GM19467 (cell line): ENCODE measurements around the gene COL1A1.

ENCODE experiments used
- ATAC-seq: cut with Tn5 transposase; IDR thresholded peaks from one replicate; pipeline ENCODE4 v1.9.1; 2021; ENCODE audit warnings: mild to moderate bottlenecking, moderate library complexity; ENCODE audit not compliant: unreplicated experiment

COL1A1 gene

GRCh38 chr17:50157891-50158290 lies 43.5 kb downstream of the COL1A1 start:
- ATAC-seq = no peak

DNA sequence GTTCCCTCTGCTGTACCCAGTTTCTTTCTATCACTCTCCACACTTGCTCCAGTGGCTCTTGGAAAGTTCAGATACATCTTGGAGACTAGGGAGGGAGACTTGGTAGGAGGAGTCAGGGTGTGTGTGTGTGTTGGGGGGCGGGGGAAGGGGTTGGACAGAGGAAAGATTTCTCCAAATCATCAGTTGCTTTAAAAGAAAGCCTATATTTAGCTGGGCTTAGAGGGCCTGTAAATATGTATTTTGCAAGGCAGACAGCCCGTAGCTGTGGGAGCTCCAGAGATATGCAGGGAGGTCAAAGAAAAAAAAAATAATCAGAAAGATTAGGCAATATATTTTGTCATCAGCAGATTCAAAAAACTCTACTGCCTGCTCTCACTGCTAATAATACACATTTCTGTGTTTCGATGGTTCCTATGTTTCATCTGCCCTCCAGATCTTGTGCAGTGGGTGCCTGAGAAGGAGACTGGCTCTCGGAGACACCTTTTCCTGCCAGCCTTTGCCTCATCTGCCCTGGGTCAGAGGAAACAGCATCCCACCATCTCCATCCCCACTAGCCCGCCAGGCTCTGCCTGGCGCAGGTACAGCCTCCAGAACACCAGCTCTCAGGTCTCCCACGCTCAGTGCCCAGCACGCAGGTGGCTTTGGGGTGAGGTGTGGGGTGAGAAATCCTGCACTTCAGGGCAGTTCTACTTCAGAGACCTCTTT lies 46.2 kb downstream of the COL1A1 start:
- no peak for ATAC-seq

GRCh38 chr17:50154604-50155003 lies 46.8 kb downstream of the COL1A1 start:
- no peak for ATAC-seq

DNA sequence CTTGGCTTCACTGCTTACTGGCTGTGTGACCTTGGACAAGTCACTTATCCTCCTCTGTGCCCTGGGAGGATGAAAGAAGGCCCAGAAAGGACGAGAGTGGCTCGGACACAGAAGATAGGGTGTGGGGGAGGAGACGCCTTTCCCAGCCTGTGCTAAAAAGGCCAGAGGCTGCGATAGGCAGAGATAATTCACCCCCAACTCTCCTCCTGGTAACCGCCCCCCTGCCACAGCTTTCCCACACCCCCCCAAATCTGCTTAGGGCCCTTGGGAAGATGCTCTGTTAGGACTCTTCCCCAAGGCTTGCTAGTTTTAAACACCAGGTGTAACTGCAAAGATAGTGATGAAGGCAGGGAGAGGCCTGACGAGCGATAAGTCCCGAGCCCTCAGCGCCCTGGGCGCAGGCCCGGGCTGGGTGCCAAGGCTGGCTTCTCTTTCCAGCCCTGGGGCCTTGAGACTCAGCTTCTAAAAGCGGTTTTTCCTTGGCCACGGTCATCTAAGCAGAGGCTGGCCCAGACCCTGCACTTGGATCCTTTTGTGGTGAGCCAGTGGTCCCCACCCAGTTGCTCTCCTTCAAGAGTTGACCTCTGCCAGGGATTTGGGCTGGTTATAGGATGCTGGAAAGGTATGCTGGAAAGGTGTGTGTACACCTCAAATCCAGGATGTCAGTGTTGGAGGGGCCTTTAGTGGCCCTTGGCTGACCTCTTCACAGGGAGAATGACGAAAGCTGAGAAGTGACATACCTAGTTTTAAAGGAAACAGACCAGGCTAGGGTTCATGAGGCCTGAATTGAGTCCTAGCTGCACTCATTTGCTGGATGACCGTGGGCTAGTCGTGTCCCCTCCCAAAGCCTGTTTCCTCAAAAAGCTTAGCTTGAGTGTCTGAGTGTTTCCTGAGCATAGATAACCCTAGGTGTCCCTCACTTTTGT lies 47.5 kb downstream of the COL1A1 start:
- ATAC-seq = no peak

- no peak for ATAC-seq
Observed at GRCh38 chr17:50152736-50153135, 48.7 kb downstream of the COL1A1 start.

- no peak for ATAC-seq
Observed at GRCh38 chr17:50151937-50152547, 49.4 kb downstream of the COL1A1 start.

DNA sequence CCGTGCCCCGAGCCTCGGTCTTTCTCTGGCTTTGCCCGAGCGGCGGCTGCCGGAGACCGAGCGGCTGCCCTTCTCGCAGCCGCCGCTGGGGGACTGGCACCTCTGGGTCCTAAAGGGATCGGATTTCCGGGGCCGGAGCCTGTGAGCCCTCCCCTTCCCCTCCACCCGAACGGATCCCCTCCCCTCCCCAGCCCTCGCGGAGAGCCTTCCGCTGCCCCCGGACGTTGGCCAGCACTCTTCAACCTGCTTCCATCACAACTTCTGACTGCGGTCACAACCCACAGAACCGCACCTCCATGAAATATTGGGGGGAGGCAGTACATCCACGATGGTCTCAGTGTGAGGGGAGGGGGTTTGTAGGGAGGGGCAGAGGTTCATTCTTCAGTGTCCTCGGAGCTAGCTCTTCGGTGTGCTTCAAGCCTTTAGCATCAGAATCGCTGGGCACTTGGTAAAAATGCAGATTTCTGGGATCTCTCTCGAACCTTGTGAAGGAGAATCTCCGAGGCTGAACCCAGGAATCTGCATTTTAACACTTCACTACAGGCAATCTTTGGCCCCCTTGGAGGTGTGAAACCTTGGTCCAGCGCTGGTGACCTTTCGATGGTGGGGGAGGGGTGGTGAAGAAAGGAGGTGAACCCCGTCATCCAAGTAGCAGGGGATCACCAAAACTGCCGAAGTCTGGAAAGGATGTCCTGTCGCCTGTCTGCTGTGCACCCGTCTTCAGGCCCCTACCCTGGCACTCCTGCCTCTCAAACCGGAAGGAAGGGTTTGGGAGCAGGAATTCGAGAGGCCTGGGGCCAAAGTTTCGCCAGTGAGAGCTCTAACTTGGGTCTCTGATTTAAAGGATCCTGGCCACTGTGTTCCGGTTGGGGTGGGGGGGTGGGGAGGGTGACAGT lies 50.1 kb downstream of the COL1A1 start:
- ATAC-seq = peak; percentile 36

- no peak for ATAC-seq
Observed at GRCh38 chr17:50150354-50151040, 50.9 kb downstream of the COL1A1 start, which contains the start of gene PPP1R9B. Gene PPP1R9B, minus strand, starts transcription at chr17:50150677. Its CDS starts 164 bp downstream, at chr17:50150513.

- no peak for ATAC-seq
Observed at GRCh38 chr17:50149417-50150353, 51.7 kb downstream of the COL1A1 start.

DNA sequence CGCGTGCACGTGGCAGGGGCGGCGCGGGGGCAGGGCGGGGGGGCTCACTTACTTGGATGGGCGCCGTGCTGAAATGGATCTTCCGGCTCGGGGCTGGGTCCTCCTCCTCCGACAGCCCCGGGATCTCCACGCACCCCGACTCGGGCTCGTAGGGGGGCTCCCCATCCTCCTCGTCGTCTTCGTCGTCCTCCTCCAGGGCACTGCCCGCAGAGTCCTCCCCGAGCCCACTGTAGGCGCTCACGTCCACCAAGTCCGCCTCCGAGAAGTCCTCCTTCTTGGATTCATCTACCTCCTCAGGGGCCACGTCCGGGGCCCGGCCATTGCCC lies 52.4 kb downstream of the COL1A1 start:
- ATAC-seq = no peak

GRCh38 chr17:50148226-50149090 lies 53.0 kb downstream of the COL1A1 start:
- peak; percentile 32 for ATAC-seq

GRCh38 chr17:50147841-50148225 lies 53.6 kb downstream of the COL1A1 start:
- no peak for ATAC-seq

DNA sequence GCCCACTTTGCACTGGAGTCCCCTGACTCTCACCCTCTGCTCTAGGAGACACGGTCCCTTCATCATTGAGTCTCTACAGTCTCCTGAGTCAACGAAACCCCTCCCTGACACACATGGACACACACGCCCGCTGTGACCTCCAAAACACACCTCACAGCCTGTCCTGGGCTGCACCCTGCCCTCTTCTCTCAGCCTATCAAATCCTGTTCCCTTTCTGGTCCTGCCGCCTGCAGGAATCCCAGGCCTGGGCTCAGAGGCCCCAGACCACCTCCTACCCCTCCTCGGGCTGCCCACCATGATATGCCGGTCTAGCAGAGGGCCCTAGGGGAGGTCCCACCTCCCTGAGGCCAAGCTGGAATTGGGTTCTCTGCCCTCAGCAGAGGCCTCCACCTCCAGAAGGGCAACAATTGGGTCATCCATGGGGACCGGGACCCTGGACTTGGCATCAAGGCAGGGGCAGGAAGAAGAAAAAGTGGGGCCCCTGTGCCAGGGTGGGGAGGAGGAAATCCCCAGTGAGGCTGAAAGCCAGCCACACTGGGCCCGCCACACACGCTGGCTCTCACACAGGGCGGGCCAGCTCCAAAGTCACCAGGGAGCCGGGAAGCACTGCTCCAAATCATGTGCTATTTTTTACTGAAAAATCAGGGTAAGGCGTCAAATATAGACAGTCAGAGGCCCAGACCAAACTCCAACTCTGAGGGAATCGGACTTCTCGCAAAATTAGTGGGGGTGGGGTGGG lies 54.3 kb downstream of the COL1A1 start:
- no peak for ATAC-seq

GRCh38 chr17:50146230-50146926 lies 55.1 kb downstream of the COL1A1 start:
- no peak for ATAC-seq

GRCh38 chr17:50145532-50146229 lies 55.8 kb downstream of the COL1A1 start:
- no peak for ATAC-seq

- no peak for ATAC-seq
Observed at GRCh38 chr17:50144845-50145531, 56.4 kb downstream of the COL1A1 start.
